ENCODE measurements around the gene MAP3K13.

DNA sequence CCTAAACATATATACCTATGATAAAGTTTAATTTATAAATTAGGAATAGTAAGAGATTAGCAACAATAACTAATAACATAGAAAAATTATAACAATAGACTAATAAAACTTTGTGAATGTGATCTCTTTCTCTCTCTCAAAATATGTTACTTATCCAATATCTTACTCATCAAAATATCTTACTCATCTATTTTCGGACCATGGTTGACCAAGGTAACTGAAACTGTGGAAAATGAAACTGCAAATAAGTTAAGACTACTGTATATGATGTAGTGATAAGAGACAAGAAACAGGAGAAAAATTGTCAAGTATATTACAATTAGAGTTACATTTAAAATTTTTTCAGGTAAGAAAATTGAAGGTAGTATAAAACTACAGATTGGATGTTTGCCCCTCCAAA is 19.2 kb downstream of the MAP3K13 start:
- TF ChIP-seq, protein P1, sequence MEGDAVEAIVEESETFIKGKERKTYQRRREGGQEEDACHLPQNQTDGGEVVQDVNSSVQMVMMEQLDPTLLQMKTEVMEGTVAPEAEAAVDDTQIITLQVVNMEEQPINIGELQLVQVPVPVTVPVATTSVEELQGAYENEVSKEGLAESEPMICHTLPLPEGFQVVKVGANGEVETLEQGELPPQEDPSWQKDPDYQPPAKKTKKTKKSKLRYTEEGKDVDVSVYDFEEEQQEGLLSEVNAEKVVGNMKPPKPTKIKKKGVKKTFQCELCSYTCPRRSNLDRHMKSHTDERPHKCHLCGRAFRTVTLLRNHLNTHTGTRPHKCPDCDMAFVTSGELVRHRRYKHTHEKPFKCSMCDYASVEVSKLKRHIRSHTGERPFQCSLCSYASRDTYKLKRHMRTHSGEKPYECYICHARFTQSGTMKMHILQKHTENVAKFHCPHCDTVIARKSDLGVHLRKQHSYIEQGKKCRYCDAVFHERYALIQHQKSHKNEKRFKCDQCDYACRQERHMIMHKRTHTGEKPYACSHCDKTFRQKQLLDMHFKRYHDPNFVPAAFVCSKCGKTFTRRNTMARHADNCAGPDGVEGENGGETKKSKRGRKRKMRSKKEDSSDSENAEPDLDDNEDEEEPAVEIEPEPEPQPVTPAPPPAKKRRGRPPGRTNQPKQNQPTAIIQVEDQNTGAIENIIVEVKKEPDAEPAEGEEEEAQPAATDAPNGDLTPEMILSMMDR (IDR thresholded peaks at IDR 0.05; ENCODE audit: insufficient read depth, low read depth, low read length) = no peak
- no peak for TF ChIP-seq EZH2 (IDR thresholded peaks at IDR 0.05; ENCODE audit: insufficient read depth, low read length)

Data from astrocyte (in vitro differentiated cells and primary cell).